Neural progenitor cell (in vitro differentiated cells): ENCODE data around the gene ACSL4.

ENCODE experiments used
- CTCF ChIP-seq: fragments of 200-600 bp; sonication (generic); IDR thresholded peaks from 2 replicates; pipeline ENCODE4 v1.5.1; 2017; ENCODE audit warnings: antibody characterized with exemption, mild to moderate bottlenecking
- EZH2 ChIP-seq: fragments of 200-600 bp; sonication (generic); IDR thresholded peaks from 2 replicates; pipeline ENCODE4 v1.6.1; 2017; ENCODE audit warnings: antibody characterized with exemption, mild to moderate bottlenecking, moderate library complexity

- TF ChIP-seq EZH2: no peak
- no peak for TF ChIP-seq CTCF
Observed at GRCh38 chrX:109777749-109778148, 44.7 kb upstream of the ACSL4 start.
